H9 (cell line): ENCODE results near the gene SAP25. TPM values are rescaled to one million over a fixed set of nuclear protein-coding genes. Genes with fewer than 3 reads are reported as not detected.
A peak's percentile ranks its signal among the peaks of the same experiment; 100 is the strongest.
"Not testable (repeated sequence)": the region's sequence is repeated elsewhere in the genome, so short reads cannot be mapped to it uniquely, and the experiment has no call there.

Source experiments
- DNase-seq: peaks from one replicate; pipeline ENCODE4 v3.0.0-alpha.2; 2017
- H2AFZ ChIP-seq: one replicate; pipeline ENCODE4 v1.6.1; 2013; ENCODE audit warnings: mild to moderate bottlenecking, low read length, control low read depth, moderate library complexity
- H2AK5ac ChIP-seq: 2 replicates; pipeline ENCODE4 v1.6.1; 2013; ENCODE audit warnings: low read length, control low read depth, mixed read lengths; ENCODE audit not compliant: insufficient read length
- H2BK120ac ChIP-seq: one replicate; pipeline ENCODE4 v1.6.1; 2013; ENCODE audit warnings: low read depth, mild to moderate bottlenecking, low read length, control low read depth, inconsistent platforms; ENCODE audit not compliant: poor library complexity, severe bottlenecking
- H2BK12ac ChIP-seq: 2 replicates; pipeline ENCODE4 v1.6.1; 2013; ENCODE audit warnings: low read length, control low read depth, mixed read lengths, low read depth; ENCODE audit not compliant: insufficient read length
- H2BK15ac ChIP-seq: 2 replicates; pipeline ENCODE4 v1.6.1; 2013; ENCODE audit warnings: low read depth, low read length, control low read depth
- H2BK20ac ChIP-seq: one replicate; pipeline ENCODE4 v1.6.1; 2013; ENCODE audit warnings: low read depth, mild to moderate bottlenecking, low read length, control low read depth, inconsistent platforms; ENCODE audit not compliant: poor library complexity, severe bottlenecking
- H2BK5ac ChIP-seq: 2 replicates; pipeline ENCODE4 v1.6.1; 2013; ENCODE audit warnings: low read length, control low read depth, mixed read lengths; ENCODE audit not compliant: insufficient read length
- H3K14ac ChIP-seq: 2 replicates; pipeline ENCODE4 v1.6.1; 2013; ENCODE audit warnings: low read length, control low read depth; ENCODE audit not compliant: insufficient read depth
- H3K18ac ChIP-seq: 2 replicates; pipeline ENCODE4 v1.6.1; 2013; ENCODE audit warnings: low read depth, mild to moderate bottlenecking, mixed read lengths, low read length, control low read depth; ENCODE audit not compliant: insufficient read length
- H3K23ac ChIP-seq: 2 replicates; pipeline ENCODE4 v1.6.1; 2013; ENCODE audit warnings: low read length, control low read depth, mixed read lengths, low read depth; ENCODE audit not compliant: insufficient read length
- H3K23me2 ChIP-seq: 2 replicates; pipeline ENCODE4 v1.6.1; 2013; ENCODE audit warnings: low read depth, mild to moderate bottlenecking, mixed read lengths, low read length, control low read depth; ENCODE audit not compliant: insufficient read length, poor library complexity, severe bottlenecking
- H3K27ac ChIP-seq: 2 replicates; pipeline ENCODE4 v1.5.1; 2013; ENCODE audit warnings: low read length, control low read depth, mixed read lengths, low read depth; ENCODE audit not compliant: insufficient read length
- H3K27me3 ChIP-seq: 2 replicates; pipeline ENCODE4 v1.6.1; 2013; ENCODE audit warnings: low read length, control low read depth, inconsistent platforms; ENCODE audit not compliant: insufficient read depth
- H3K4ac ChIP-seq: 2 replicates; pipeline ENCODE4 v1.6.1; 2013; ENCODE audit warnings: low read depth, mild to moderate bottlenecking, control low read depth, inconsistent platforms, low read length, moderate library complexity
- H3K4me1 ChIP-seq: 2 replicates; pipeline ENCODE4 v1.6.1; 2013; ENCODE audit warnings: low read length, control low read depth, inconsistent platforms; ENCODE audit not compliant: insufficient read depth
- H3K4me2 ChIP-seq: 2 replicates; pipeline ENCODE4 v1.6.1; 2013; ENCODE audit warnings: low read length, control low read depth, mixed read lengths; ENCODE audit not compliant: insufficient read length, insufficient read depth
- H3K56ac ChIP-seq: 2 replicates; pipeline ENCODE4 v1.6.1; 2013; ENCODE audit warnings: low read depth, mild to moderate bottlenecking, mixed read lengths, low read length, control low read depth; ENCODE audit not compliant: insufficient read length
- H3K79me1 ChIP-seq: 2 replicates; pipeline ENCODE4 v1.6.1; 2013; ENCODE audit warnings: low read depth, mild to moderate bottlenecking, moderate library complexity, low read length, control low read depth, inconsistent platforms; ENCODE audit not compliant: insufficient read depth, poor library complexity, severe bottlenecking
- H3K79me2 ChIP-seq: 2 replicates; pipeline ENCODE4 v1.6.1; 2013; ENCODE audit warnings: low read length, control low read depth, inconsistent platforms; ENCODE audit not compliant: insufficient read depth
- H3K9ac ChIP-seq: 2 replicates; pipeline ENCODE4 v1.6.1; 2013; ENCODE audit warnings: low read length, control low read depth, mixed read lengths; ENCODE audit not compliant: insufficient read length; ENCODE audit errors: extremely low read depth
- H3K9me3 ChIP-seq: one replicate; pipeline ENCODE4 v1.6.1; 2013; ENCODE audit warnings: low read depth, low read length, inconsistent platforms; ENCODE audit not compliant: control insufficient read depth
- H3T11ph ChIP-seq: one replicate; pipeline ENCODE4 v1.6.1; 2013; ENCODE audit warnings: mild to moderate bottlenecking, low read length, control low read depth, inconsistent platforms
- H4K20me1 ChIP-seq: one replicate; pipeline ENCODE4 v1.6.1; 2013; ENCODE audit not compliant: control insufficient read depth, insufficient read length, insufficient read depth
- H4K5ac ChIP-seq: 2 replicates; pipeline ENCODE4 v1.6.1; 2013; ENCODE audit warnings: low read depth, mild to moderate bottlenecking, mixed read lengths, low read length, control low read depth; ENCODE audit not compliant: insufficient read length
- H4K8ac ChIP-seq: replicated peaks from 2 replicates; pipeline ENCODE4 v1.6.1; 2013; ENCODE audit warnings: low read length, control low read depth, mixed read lengths, low read depth; ENCODE audit not compliant: insufficient read length
- H4K91ac ChIP-seq: 2 replicates; pipeline ENCODE4 v1.6.1; 2013; ENCODE audit warnings: low read depth, mild to moderate bottlenecking, moderate library complexity, mixed read lengths, low read length, control low read depth; ENCODE audit not compliant: insufficient read length
- H3K27ac Mint-ChIP-seq, 3 experiments: 2 replicates in 2 of 3; 3 replicates in 1 of 3; pipeline ENCODE4 v1.8.0; 2020 to 2021; ENCODE audit warnings: mixed read lengths in 3 of 3, mild to moderate bottlenecking in 1 of 3, moderate library complexity in 1 of 3
- H3K27me3 Mint-ChIP-seq: 2 replicates; pipeline ENCODE4 v1.8.0; 2021; ENCODE audit warnings: low read depth, mild to moderate bottlenecking, moderate library complexity, mixed read lengths
- H3K36me3 Mint-ChIP-seq, 3 experiments: 2 replicates in 2 of 3; 3 replicates in 1 of 3; pipeline ENCODE4 v1.8.0; 2020 to 2021; ENCODE audit warnings: low read depth in 3 of 3, mixed read lengths in 3 of 3; ENCODE audit not compliant: insufficient read depth in 1 of 3
- H3K4me1 Mint-ChIP-seq, 2 experiments: 2 replicates each; pipeline ENCODE4 v1.8.0; 2020; ENCODE audit warnings: mixed read lengths in 2 of 2
- H3K4me3 Mint-ChIP-seq, 2 experiments: 2 replicates in 1 of 2; 3 replicates in 1 of 2; pipeline ENCODE4 v1.8.0; 2020 to 2021; ENCODE audit warnings: mild to moderate bottlenecking in 2 of 2, mixed read lengths in 2 of 2, moderate library complexity in 1 of 2
- H3K9me3 Mint-ChIP-seq, 2 experiments: 2 replicates in 1 of 2; 3 replicates in 1 of 2; pipeline ENCODE4 v1.8.0; 2020; ENCODE audit warnings: mild to moderate bottlenecking in 2 of 2, mixed read lengths in 2 of 2, moderate library complexity in 1 of 2
- WGBS: extraction: QIAGEN DNeasy Blood & Tissue Kit; methylation state at CpG from one replicate; pipeline ENCODE4 v1.1.7; 2013; ENCODE audit warnings: missing lambda C conversion rate, low lambda C conversion rate, mixed read lengths; ENCODE audit not compliant: insufficient read length; ENCODE audit errors: extremely low coverage; 5-methylcytosine and 5-hydroxymethylcytosine counted together
- total RNA-seq: library from RNA; stranded (reverse); gene quantifications from 2 replicates; pipeline ENCODE4 v1.2.1, GENCODE V29; 2021
- TF ChIP-seq, protein P1 (sequence below): fragments of 200-600 bp; sonication (generic); conservative IDR thresholded peaks from 3 replicates; pipeline ENCODE4 v1.8.0; 2021; ENCODE audit warnings: antibody characterized with exemption, mild to moderate bottlenecking

Gene SAP25
- total RNA-seq, 1 experiment from 2014 or later: 4.2 TPM

DNA sequence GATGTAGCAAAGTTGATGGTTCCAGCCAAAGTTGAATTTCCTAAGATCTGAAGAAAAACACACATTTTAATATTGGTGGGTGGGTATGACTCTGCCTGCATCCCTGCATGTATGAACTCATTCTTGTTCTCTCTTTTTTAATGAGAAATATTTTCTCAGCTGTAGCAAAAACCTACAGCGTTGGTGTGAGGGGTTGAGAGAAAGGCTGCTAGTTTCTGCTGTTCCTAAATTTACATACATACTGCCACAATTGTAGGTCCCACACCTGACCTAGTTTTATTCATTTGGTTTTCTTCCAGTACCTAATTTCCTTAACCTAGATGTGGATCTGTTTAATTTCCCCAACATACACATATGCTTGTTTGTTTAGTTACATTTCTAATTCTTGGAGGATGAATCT, 30.1 kb downstream of the SAP25 start:
- Histone ChIP-seq H3K79me2 (no peaks in the 10 kb centered on the region), H3K79me1 (no peaks in the 10 kb centered on the region), H2BK15ac (no peak overlapping the region), H2AFZ (no peak overlapping the region), H4K91ac (no peak overlapping the region), H3K27ac (no peak overlapping the region), H3K9me3 (no peaks in the 10 kb centered on the region), H3K23me2 (peaks cover 8% of the 10 kb centered on the region), H3K56ac (no peak overlapping the region), H4K5ac (no peak overlapping the region), H3K14ac (no peak overlapping the region), H4K20me1 (no peaks in the 10 kb centered on the region), H3K9ac (no peak overlapping the region), H3K4me2 (no peak overlapping the region), H3K27me3 (no peaks in the 10 kb centered on the region; the same call in 1 of the 2 replicates), H3K23ac (no peak overlapping the region), H2BK12ac (no peak overlapping the region), H2AK5ac (no peak overlapping the region), H3K4me1 (peaks cover 19% of the 10 kb centered on the region), H2BK5ac (no peak overlapping the region), H3T11ph (no peak overlapping the region), H2BK20ac (no peak overlapping the region), H2BK120ac (no peak overlapping the region), H3K4ac (no peak overlapping the region), H3K18ac (no peak overlapping the region), H4K8ac (no peak overlapping the region)
- peaks cover 19% of the 10 kb centered on the region for H3K27me3 Mint-ChIP-seq
- no peak overlapping the region; a peak in 1 of 7 replicates for H3K27ac Mint-ChIP-seq
- peaks cover 76 to 81% of the 10 kb centered on the region in 2 experiments for H3K4me1 Mint-ChIP-seq
- no peaks in the 10 kb centered on the region; a peak in 1 of 7 replicates for H3K36me3 Mint-ChIP-seq
- no peak for DNase-seq
- no peaks in the 10 kb centered on the region; a peak in 1 of 5 replicates for H3K9me3 Mint-ChIP-seq
- H3K4me3 Mint-ChIP-seq: no peak overlapping the region
- TF ChIP-seq, protein P1, sequence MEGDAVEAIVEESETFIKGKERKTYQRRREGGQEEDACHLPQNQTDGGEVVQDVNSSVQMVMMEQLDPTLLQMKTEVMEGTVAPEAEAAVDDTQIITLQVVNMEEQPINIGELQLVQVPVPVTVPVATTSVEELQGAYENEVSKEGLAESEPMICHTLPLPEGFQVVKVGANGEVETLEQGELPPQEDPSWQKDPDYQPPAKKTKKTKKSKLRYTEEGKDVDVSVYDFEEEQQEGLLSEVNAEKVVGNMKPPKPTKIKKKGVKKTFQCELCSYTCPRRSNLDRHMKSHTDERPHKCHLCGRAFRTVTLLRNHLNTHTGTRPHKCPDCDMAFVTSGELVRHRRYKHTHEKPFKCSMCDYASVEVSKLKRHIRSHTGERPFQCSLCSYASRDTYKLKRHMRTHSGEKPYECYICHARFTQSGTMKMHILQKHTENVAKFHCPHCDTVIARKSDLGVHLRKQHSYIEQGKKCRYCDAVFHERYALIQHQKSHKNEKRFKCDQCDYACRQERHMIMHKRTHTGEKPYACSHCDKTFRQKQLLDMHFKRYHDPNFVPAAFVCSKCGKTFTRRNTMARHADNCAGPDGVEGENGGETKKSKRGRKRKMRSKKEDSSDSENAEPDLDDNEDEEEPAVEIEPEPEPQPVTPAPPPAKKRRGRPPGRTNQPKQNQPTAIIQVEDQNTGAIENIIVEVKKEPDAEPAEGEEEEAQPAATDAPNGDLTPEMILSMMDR: no peak
- WGBS: no CpG with 5 or more reads among the region's 1 CpG

DNA sequence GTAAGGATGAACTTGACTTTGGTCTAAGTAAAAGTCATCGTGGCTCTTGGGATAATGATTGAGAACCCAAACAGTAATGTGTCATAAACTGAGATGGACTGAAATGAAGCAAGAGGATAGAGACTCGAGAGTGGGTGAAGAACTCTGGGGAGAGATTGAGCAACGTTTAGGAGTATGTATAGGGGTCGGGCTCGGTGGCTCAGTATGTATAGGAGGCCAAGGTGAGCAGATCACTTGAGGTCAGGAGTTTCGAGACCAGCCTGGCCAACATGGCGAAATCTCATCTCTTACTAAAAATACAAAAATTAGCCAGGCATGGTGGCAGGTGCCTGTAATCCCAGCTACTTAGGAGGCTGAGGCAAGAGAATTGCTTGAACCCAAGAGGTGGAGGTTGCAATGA, 32.4 kb downstream of the SAP25 start:
- H3K18ac ChIP-seq, H3K14ac ChIP-seq, H4K91ac ChIP-seq, H3K36me3 Mint-ChIP-seq, H3K4ac ChIP-seq, H4K5ac ChIP-seq, H2AK5ac ChIP-seq, H4K8ac ChIP-seq, H3K9me3 Mint-ChIP-seq, H2BK5ac ChIP-seq, H3K56ac ChIP-seq, H3K27ac ChIP-seq, H2BK20ac ChIP-seq, H4K20me1 ChIP-seq, H2BK120ac ChIP-seq, H2BK12ac ChIP-seq, H3K9me3 ChIP-seq, H2BK15ac ChIP-seq, H2AFZ ChIP-seq, H3K27me3 ChIP-seq, H3K4me2 ChIP-seq, H3K9ac ChIP-seq, H3K79me1 ChIP-seq, DNase-seq, H3T11ph ChIP-seq, H3K79me2 ChIP-seq, H3K23ac ChIP-seq: not testable (repeated sequence)
- H3K27ac Mint-ChIP-seq: peak overlapping the region in 1 of 3 experiments; percentile 98; a peak in 2 of 7 replicates
- peaks cover 64 to 70% of the 10 kb centered on the region in 2 experiments for H3K4me1 Mint-ChIP-seq
- peaks cover 15% of the 10 kb centered on the region for H3K4me1 ChIP-seq
- peaks cover 24% of the 10 kb centered on the region for H3K27me3 Mint-ChIP-seq
- no CpG with 5 or more reads among the region's 7 CpGs for WGBS
- H3K4me3 Mint-ChIP-seq: peak overlapping the region in 1 of 2 experiments; percentile 5; a peak in 2 of 5 replicates
- peaks cover 11% of the 10 kb centered on the region for H3K23me2 ChIP-seq
